HCT116 (cell line): ENCODE results near the gene OOSP2. TPM values are rescaled to one million over a fixed set of nuclear protein-coding genes. Genes with fewer than 3 reads are reported as not detected.

Source experiments
- ATAC-seq: fragments of 200-7000 bp; cut with Tn5 transposase; 2 replicates; pipeline ENCODE4 v1.9.1; 2020; ENCODE audit warnings: mild to moderate bottlenecking, moderate library complexity
- BruUV-seq: library from RNA; stranded (reverse); fragments of 400-500 nt; replicated peaks from 2 replicates; lab custom pipeline; 2021; lab: Mats Ljungman, UMichigan
- CTCF ChIA-PET: fragments of 300-600 bp; sonication (Branson Sonifier 250); formaldehyde crosslinking; loops from one replicate; lab custom pipeline; 2021; ENCODE audit warnings: antibody characterized with exemption; lab: Charles Lee
- POLR2A ChIA-PET: fragments of 300-600, 350-600 bp; sonication (Branson Sonifier 250); formaldehyde crosslinking; loops from one replicate; lab custom pipeline; 2021; ENCODE audit warnings: antibody characterized with exemption; lab: Charles Lee
- RAD21 ChIA-PET, 2 experiments: fragments of 300-600 bp; sonication (Branson Sonifier 250); formaldehyde crosslinking; loops; one replicate each; lab custom pipeline; 2023; ENCODE audit warnings: low total read pairs in 2 of 2; ENCODE audit not compliant: uncharacterized antibody in 2 of 2, unreplicated experiment in 2 of 2, low non-redundant PET in 1 of 2; lab: Charles Lee
- DNase-seq: peaks from one replicate; pipeline ENCODE4 v3.0.0-alpha.2; 2010; ENCODE audit warnings: low read depth, low spot score
- H2AFZ ChIP-seq: fragments of 200-600 bp; shearing (Covaris generic), sonication (generic); 2 replicates; pipeline ENCODE4 v1.6.1; 2017; ENCODE audit warnings: low read depth, mixed run types, mixed read lengths, antibody characterized with exemption, low read length; ENCODE audit not compliant: poor library complexity, severe bottlenecking
- H3K27ac ChIP-seq: 2 replicates; pipeline ENCODE4 v1.5.1; 2012; ENCODE audit warnings: low read depth, low read length
- H3K27me3 ChIP-seq: fragments of 200-600 bp; sonication (generic); 2 replicates; pipeline ENCODE4 v1.6.1; 2016; ENCODE audit warnings: mixed run types, low read length, mixed read lengths; ENCODE audit not compliant: insufficient read depth
- H3K36me3 ChIP-seq, 2 experiments: fragments of 200-500 bp in 1 of 2; fragments of 200-600 bp in 1 of 2; sonication (Bioruptor generic) in 1 of 2; sonication (generic) in 1 of 2; 2 replicates each; pipeline versions ENCODE4 v1.5.1 to v1.6.1; 2014 to 2016; ENCODE audit warnings: low read length in 2 of 2, inconsistent platforms in 1 of 2, mixed read lengths in 1 of 2, mixed run types in 1 of 2; ENCODE audit not compliant: insufficient read depth in 2 of 2, control insufficient read depth in 1 of 2
- H3K4me1 ChIP-seq, 2 experiments: fragments of 200-600 bp in 1 of 2; sonication (generic) in 1 of 2; 2 replicates each; pipeline versions ENCODE4 v1.5.1 to v1.6.1; 2012 to 2017; ENCODE audit warnings: low read length in 2 of 2, inconsistent platforms in 1 of 2, mild to moderate bottlenecking in 1 of 2, mixed read lengths in 1 of 2, mixed run types in 1 of 2, moderate library complexity in 1 of 2; ENCODE audit not compliant: insufficient read depth in 2 of 2, control insufficient read depth in 1 of 2
- H3K4me2 ChIP-seq: fragments of 200-600 bp; sonication (generic); 2 replicates; pipeline ENCODE4 v1.6.1; 2017; ENCODE audit warnings: mixed run types, low read length, mixed read lengths
- H3K4me3 ChIP-seq, 2 experiments: fragments of 200-600 bp in 1 of 2; sonication (generic) in 1 of 2; replicated peaks in 1 of 2; 2 replicates each; pipeline ENCODE4 v1.5.1; 2011 to 2016; ENCODE audit warnings: low read length in 2 of 2, control low read depth in 1 of 2, low read depth in 1 of 2, mild to moderate bottlenecking in 1 of 2, mixed read lengths in 1 of 2, mixed run types in 1 of 2
- H3K79me2 ChIP-seq: fragments of 200-600 bp; sonication (generic); 2 replicates; pipeline ENCODE4 v1.6.1; 2017; ENCODE audit warnings: mild to moderate bottlenecking, mixed run types, low read length, moderate library complexity, mixed read lengths; ENCODE audit not compliant: insufficient read depth
- H3K9ac ChIP-seq: fragments of 200-600 bp; sonication (generic); 2 replicates; pipeline ENCODE4 v1.6.1; 2016; ENCODE audit warnings: low read length, mixed read lengths
- H3K9me2 ChIP-seq: fragments of 200-600 bp; sonication (generic), shearing (Covaris generic); 2 replicates; pipeline ENCODE4 v1.6.1; 2017; ENCODE audit warnings: mixed run types, mild to moderate bottlenecking, moderate library complexity; ENCODE audit not compliant: insufficient read depth
- H3K9me3 ChIP-seq, 2 experiments: fragments of 200-500 bp in 1 of 2; fragments of 200-600 bp in 1 of 2; sonication (Bioruptor generic) in 1 of 2; sonication (generic) in 1 of 2; 2 replicates each; pipeline ENCODE4 v1.6.1; 2014 to 2017; ENCODE audit warnings: low read length in 2 of 2, mixed read lengths in 2 of 2, inconsistent platforms in 1 of 2, low read depth in 1 of 2, mild to moderate bottlenecking in 1 of 2, mixed run types in 1 of 2, moderate library complexity in 1 of 2; ENCODE audit not compliant: control insufficient read depth in 1 of 2, insufficient read depth in 1 of 2
- H4K20me1 ChIP-seq: fragments of 200-600 bp; sonication (generic), shearing (Covaris generic); 2 replicates; pipeline ENCODE4 v1.6.1; 2017; ENCODE audit warnings: mixed run types, mild to moderate bottlenecking, moderate library complexity; ENCODE audit not compliant: insufficient read depth
- ATF3 ChIP-seq: IDR thresholded peaks from 2 replicates; pipeline ENCODE4 v1.6.1; 2012
- CBX3 ChIP-seq: IDR thresholded peaks from 2 replicates; pipeline ENCODE4 v1.6.1; 2012; ENCODE audit warnings: low read depth
- CEBPB ChIP-seq: IDR thresholded peaks from 2 replicates; pipeline ENCODE4 v1.6.1; 2012; ENCODE audit warnings: low read depth
- EGR1 ChIP-seq: IDR thresholded peaks from 2 replicates; pipeline ENCODE4 v1.6.1; 2012; ENCODE audit warnings: low read depth
- EZH2 ChIP-seq: fragments of 200-600 bp; sonication (generic); IDR thresholded peaks from 2 replicates; pipeline ENCODE4 v1.6.1; 2017; ENCODE audit warnings: antibody characterized with exemption, mixed run types
- EZH2phosphoT487 ChIP-seq: fragments of 200-600 bp; IDR thresholded peaks from 2 replicates; pipeline ENCODE4 v1.6.1; 2018; ENCODE audit warnings: antibody characterized with exemption, borderline replicate concordance
- FOSL1 ChIP-seq: IDR thresholded peaks from 2 replicates; pipeline ENCODE4 v1.6.1; 2012; ENCODE audit warnings: low read depth
- JUND ChIP-seq: IDR thresholded peaks from 2 replicates; pipeline ENCODE4 v1.6.1; 2012
- POLR2AphosphoS5 ChIP-seq: IDR thresholded peaks from 2 replicates; pipeline ENCODE4 v1.6.1; 2011; ENCODE audit warnings: mild to moderate bottlenecking, low read depth, low read length, moderate library complexity
- RAD21 ChIP-seq: IDR thresholded peaks from 2 replicates; pipeline ENCODE4 v1.6.1; 2012; ENCODE audit warnings: low read depth, mild to moderate bottlenecking
- SIN3A ChIP-seq: IDR thresholded peaks from 2 replicates; pipeline ENCODE4 v1.6.1; 2012; ENCODE audit warnings: low read depth
- SP1 ChIP-seq: IDR thresholded peaks from 2 replicates; pipeline ENCODE4 v1.6.1; 2012; ENCODE audit warnings: low read depth
- SRF ChIP-seq: IDR thresholded peaks from 2 replicates; pipeline ENCODE4 v1.6.1; 2012; ENCODE audit warnings: low read depth
- YY1 ChIP-seq: IDR thresholded peaks from 2 replicates; pipeline ENCODE4 v1.6.1; 2011; ENCODE audit warnings: low read length, low read depth, moderate library complexity, mild to moderate bottlenecking; ENCODE audit not compliant: insufficient replicate concordance; ENCODE audit errors: extremely low read depth
- ZFX ChIP-seq: fragments of 450-650 bp; IDR thresholded peaks from 2 replicates; pipeline ENCODE4 v1.6.1; 2017
- ZNF274 ChIP-seq: fragments of 200-500 bp; sonication (Bioruptor generic); IDR thresholded peaks from 2 replicates; pipeline ENCODE4 v1.6.1; 2014; ENCODE audit warnings: mild to moderate bottlenecking, low read depth, low read length, inconsistent platforms
- intact Hi-C: fragments of 100-400 bp; cut with micrococcal nuclease; formaldehyde crosslinking; loops from 2 replicates; pipeline ENCODE4 v1.10.0; 2022
- total RNA-seq: library from RNA; stranded (reverse); gene quantifications from one replicate; pipeline ENCODE4 v1.2.1, GENCODE V29; 2021; ENCODE audit not compliant: unreplicated experiment

The OOSP2 gene
- total RNA-seq, 1 experiment from 2014 or later: not detected

GRCh38 chr11:60084631-60085273 is 44.5 kb downstream of the OOSP2 start:
- no peaks in the 10 kb centered on the region for H3K36me3 ChIP-seq
- no peak overlapping the region for H2AFZ ChIP-seq
- no peaks in the 10 kb centered on the region for H3K9me3 ChIP-seq
- no peak overlapping the region for H3K4me2 ChIP-seq
- no TSS peak for BruUV-seq
- H4K20me1 ChIP-seq: no peaks in the 10 kb centered on the region
- ChIA-PET CTCF (no interaction called here), RAD21 (no interaction called here), POLR2A (no interaction called here)
- H3K9ac ChIP-seq: no peak overlapping the region
- no peaks in the 10 kb centered on the region for H3K4me1 ChIP-seq
- no peaks in the 10 kb centered on the region for H3K27me3 ChIP-seq
- intact Hi-C loops: no loop called here
- H3K9me2 ChIP-seq: no peaks in the 10 kb centered on the region
- ATAC-seq (no peak), DNase-seq (no peak)
- H3K4me3 ChIP-seq: no peak overlapping the region
- no peak overlapping the region for H3K27ac ChIP-seq
- H3K79me2 ChIP-seq: no peaks in the 10 kb centered on the region
- no peak for TF ChIP-seq JUND
- TF ChIP-seq EZH2phosphoT487: no peak
- TF ChIP-seq SRF: no peak
- TF ChIP-seq ZFX: no peak
- no peak for TF ChIP-seq FOSL1
- no peak for TF ChIP-seq EZH2
- no peak for TF ChIP-seq CBX3
- no peak for TF ChIP-seq ATF3
- TF ChIP-seq YY1: no peak
- TF ChIP-seq ZNF274: no peak
- no peak for TF ChIP-seq CEBPB
- no peak for TF ChIP-seq SIN3A
- no peak for TF ChIP-seq EGR1

GRCh38 chr11:60085909-60086308 is 45.7 kb downstream of the OOSP2 start:
- Histone ChIP-seq H3K27ac (no peak overlapping the region), H4K20me1 (no peaks in the 10 kb centered on the region), H3K79me2 (no peaks in the 10 kb centered on the region), H3K9me2 (no peaks in the 10 kb centered on the region), H3K27me3 (no peaks in the 10 kb centered on the region), H3K4me3 (no peak overlapping the region), H3K9me3 (no peaks in the 10 kb centered on the region), H3K9ac (no peak overlapping the region), H3K4me2 (no peak overlapping the region), H3K4me1 (no peaks in the 10 kb centered on the region), H3K36me3 (no peaks in the 10 kb centered on the region), H2AFZ (no peak overlapping the region)
- POLR2A ChIA-PET: no interaction called here
- intact Hi-C loops: no loop called here
- ATAC-seq: no peak
- CTCF ChIA-PET: interaction anchor here (0.7 kb wide), 1 partner anchor 1614 kb away, joined by 3 read pairs; no protein-coding TSS in a partner anchor
- BruUV-seq: no TSS peak
- RAD21 ChIA-PET: no interaction called here
- TF ChIP-seq SRF (no peak), YY1 (no peak), EZH2phosphoT487 (no peak), POLR2AphosphoS5 (no peak), ZNF274 (no peak), RAD21 (no peak), SP1 (no peak), ATF3 (no peak), EZH2 (no peak), FOSL1 (no peak)
- no peak for DNase-seq
